GM18505 (cell line): ENCODE measurements around the gene KRTAP10-4.
"Not testable (repeated sequence)": the region's sequence is repeated elsewhere in the genome, so short reads cannot be mapped to it uniquely, and the experiment has no call there.

Source experiments
- ATAC-seq: cut with Tn5 transposase; IDR thresholded peaks from one replicate; pipeline ENCODE4 v1.9.1; 2021; ENCODE audit not compliant: unreplicated experiment
- POLR2A ChIP-seq: IDR thresholded peaks from 4 replicates; pipeline ENCODE4 v1.6.1; 2011; ENCODE audit warnings: borderline replicate concordance; ENCODE audit not compliant: insufficient read depth, insufficient read length; ENCODE audit errors: extremely low read depth

The KRTAP10-4 gene

GRCh38 chr21:44596068-44596725 lies 22.7 kb downstream of the KRTAP10-4 start:
- no peak for TF ChIP-seq POLR2A
- no peak for ATAC-seq

GRCh38 chr21:44598061-44598460 lies 24.5 kb downstream of the KRTAP10-4 start:
- ATAC-seq, result no peak
- TF ChIP-seq POLR2A, result no peak

- TF ChIP-seq POLR2A, result no peak
- no peak for ATAC-seq
These were observed 25.9 kb downstream of the KRTAP10-4 start for GRCh38 chr21:44599264-44600029.

GRCh38 chr21:44600118-44600978 lies 26.8 kb downstream of the KRTAP10-4 start, which contains the start of gene KRTAP10-7:
TSS of gene KRTAP10-7 (plus strand) at chr21:44600597. CDS start at chr21:44600622, 25 bp downstream.
- ATAC-seq, result not testable (repeated sequence)

GRCh38 chr21:44601091-44601490 lies 27.6 kb downstream of the KRTAP10-4 start:
- not testable (repeated sequence) for ATAC-seq

- no peak for TF ChIP-seq POLR2A
These were observed 28.3 kb downstream of the KRTAP10-4 start for GRCh38 chr21:44601596-44602462.

GRCh38 chr21:44602463-44602850 lies 28.9 kb downstream of the KRTAP10-4 start:
- no peak for ATAC-seq
- TF ChIP-seq POLR2A, result no peak

More at GRCh38 chr21:44601596-44602462, 28.3 kb downstream of the KRTAP10-4 start:
- ATAC-seq, result no peak

GRCh38 chr21:44603109-44603875 lies 29.8 kb downstream of the KRTAP10-4 start:
- no peak for ATAC-seq
- TF ChIP-seq POLR2A, result no peak

- no peak for TF ChIP-seq POLR2A
- ATAC-seq, result no peak
These were observed 30.4 kb downstream of the KRTAP10-4 start for GRCh38 chr21:44603911-44604310.

- no peak for ATAC-seq
- no peak for TF ChIP-seq POLR2A
These were observed 33.0 kb downstream of the KRTAP10-4 start for GRCh38 chr21:44606495-44606894.

- no peak for TF ChIP-seq POLR2A
- ATAC-seq, result no peak
These were observed 35.7 kb downstream of the KRTAP10-4 start for GRCh38 chr21:44609193-44609592.

- ATAC-seq, result not testable (repeated sequence)
These were observed 36.8 kb downstream of the KRTAP10-4 start for GRCh38 chr21:44610157-44610843.
